Activated T-helper 1 cell treated with anti-CD3 and anti-CD28 coated beads, Interleukin-12 subunit alpha, Interleukin-12 subunit beta, Interleukin-2, Interleukin-4 antibody, amounts not matched to agents 30 ng/mL and 10 ng/mL and 1 ng/mL, durations not matched to agents 14 hours and 24 hours and 36 hours (primary cell): ENCODE results near the gene WT1. TPM values are rescaled to one million over a fixed set of nuclear protein-coding genes. Genes with fewer than 3 reads are reported as not detected.

ENCODE experiments used
- DNase-seq: peaks from one replicate; pipeline ENCODE4 v3.0.0; 2021; ENCODE audit warnings: low spot score
- H3K27ac Mint-ChIP-seq: one replicate; pipeline ENCODE4 v1.8.0; 2021; ENCODE audit warnings: mild to moderate bottlenecking, mixed read lengths
- H3K27me3 Mint-ChIP-seq: one replicate; pipeline ENCODE4 v1.8.0; 2022; ENCODE audit warnings: mild to moderate bottlenecking, moderate library complexity, mixed read lengths; ENCODE audit not compliant: insufficient read depth
- H3K36me3 Mint-ChIP-seq: one replicate; pipeline ENCODE4 v1.8.0; 2021; ENCODE audit warnings: low read depth, mixed read lengths
- H3K4me1 Mint-ChIP-seq: one replicate; pipeline ENCODE4 v1.8.0; 2021; ENCODE audit warnings: low read depth, mixed read lengths
- H3K4me3 Mint-ChIP-seq: one replicate; pipeline ENCODE4 v1.8.0; 2021; ENCODE audit warnings: mild to moderate bottlenecking, moderate library complexity, mixed read lengths
- H3K9me3 Mint-ChIP-seq: one replicate; pipeline ENCODE4 v1.8.0; 2021; ENCODE audit warnings: mixed read lengths
- intact Hi-C: fragments of 100-400 bp; cut with micrococcal nuclease; formaldehyde crosslinking; loops from one replicate; pipeline ENCODE4 v1.15.1; 2024
- total RNA-seq: library from RNA; stranded (reverse); gene quantifications from 2 replicates; pipeline ENCODE4 v1.2.3, GENCODE V29; 2022

WT1 gene
- total RNA-seq, 1 donor from 2014 or later, result not detected

GRCh38 chr11:32405592-32405991 is 29.7 kb downstream of the WT1 start:
- intact Hi-C loops, result no loop called here
- H3K36me3 Mint-ChIP-seq, result no peaks in the 10 kb centered on the region
- peaks cover 3% of the 10 kb centered on the region for H3K9me3 Mint-ChIP-seq
- no peaks in the 10 kb centered on the region for H3K4me1 Mint-ChIP-seq
- DNase-seq, result no peak
- H3K27me3 Mint-ChIP-seq, result peaks cover 7% of the 10 kb centered on the region
- no peak overlapping the region for H3K27ac Mint-ChIP-seq
- H3K4me3 Mint-ChIP-seq, result no peak overlapping the region

- H3K4me1 Mint-ChIP-seq, result no peaks in the 10 kb centered on the region
- intact Hi-C loops, result no loop called here
- H3K27ac Mint-ChIP-seq, result no peak overlapping the region
- H3K4me3 Mint-ChIP-seq, result no peak overlapping the region
- peaks cover 3% of the 10 kb centered on the region for H3K9me3 Mint-ChIP-seq
- DNase-seq, result no peak
- peaks cover 1% of the 10 kb centered on the region for H3K27me3 Mint-ChIP-seq
- H3K36me3 Mint-ChIP-seq, result no peaks in the 10 kb centered on the region
Measured at GRCh38 chr11:32402836-32403235, 32.5 kb downstream of the WT1 start.

DNA sequence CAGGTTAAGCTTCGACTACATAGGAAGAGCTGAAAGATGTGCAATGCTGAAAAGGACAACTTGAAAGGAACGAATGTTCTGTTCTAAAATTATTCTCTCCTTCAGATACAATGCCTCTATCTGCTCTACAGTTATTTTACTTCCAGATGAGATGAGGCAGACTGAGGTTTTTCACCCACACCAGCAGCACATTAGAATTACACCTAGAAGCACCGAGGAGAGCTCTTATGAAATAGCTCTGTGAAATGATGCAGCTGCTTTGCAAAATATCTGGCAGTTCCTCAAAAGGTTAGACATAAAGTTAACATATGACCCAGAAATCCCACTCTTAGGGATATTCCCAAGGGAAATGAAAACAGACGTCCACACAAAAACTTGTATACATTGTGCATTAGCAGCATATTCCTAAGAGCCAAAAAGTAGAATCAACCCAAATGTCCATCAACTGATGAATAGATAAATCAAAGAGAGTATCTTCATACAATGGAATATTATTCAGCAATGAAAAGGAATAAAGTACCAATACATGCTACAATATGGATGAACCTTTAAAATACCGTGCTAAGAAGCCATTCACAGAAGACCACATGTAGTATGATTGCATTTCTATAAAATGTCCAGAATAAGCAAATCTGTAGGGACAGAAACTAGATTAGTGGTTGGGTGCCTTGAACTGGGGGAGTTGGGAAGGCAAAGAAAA is 34.5 kb downstream of the WT1 start:
- H3K27ac Mint-ChIP-seq, result no peak overlapping the region
- DNase-seq, result no peak
- no peaks in the 10 kb centered on the region for H3K4me1 Mint-ChIP-seq
- H3K9me3 Mint-ChIP-seq, result peaks cover 3% of the 10 kb centered on the region
- no peaks in the 10 kb centered on the region for H3K36me3 Mint-ChIP-seq
- intact Hi-C loops, result no loop called here
- no peak overlapping the region for H3K4me3 Mint-ChIP-seq
- peaks cover 1% of the 10 kb centered on the region for H3K27me3 Mint-ChIP-seq

GRCh38 chr11:32400196-32400595 is 35.1 kb downstream of the WT1 start:
- Mint-ChIP-seq H3K9me3 (peaks cover 3% of the 10 kb centered on the region), H3K4me1 (no peaks in the 10 kb centered on the region), H3K27ac (no peak overlapping the region), H3K27me3 (peaks cover 1% of the 10 kb centered on the region), H3K36me3 (no peaks in the 10 kb centered on the region), H3K4me3 (no peak overlapping the region)
- no peak for DNase-seq
- intact Hi-C loops, result no loop called here

- Mint-ChIP-seq H3K36me3 (no peaks in the 10 kb centered on the region), H3K4me3 (no peak overlapping the region)
- intact Hi-C loops, result no loop called here
Measured at GRCh38 chr11:32396991-32397390, 38.3 kb downstream of the WT1 start.

DNA sequence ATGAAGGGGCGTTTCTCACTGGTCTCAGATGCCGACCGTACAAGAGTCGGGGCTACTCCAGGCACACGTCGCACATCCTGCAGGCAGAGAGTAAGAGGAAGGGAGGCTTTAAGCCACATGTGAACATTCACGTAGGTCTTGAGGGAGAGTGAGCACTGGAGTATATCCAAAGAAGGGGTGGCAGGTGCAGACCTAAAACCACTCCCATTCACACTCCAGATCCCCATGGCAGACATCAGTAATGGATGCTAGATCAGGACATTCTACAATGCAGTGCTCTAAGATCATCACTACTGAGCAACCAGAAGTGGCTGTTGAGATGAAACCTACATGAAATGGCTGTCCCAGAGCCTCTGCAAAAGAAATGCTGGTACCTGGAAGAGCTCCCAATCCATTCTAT is 39.0 kb downstream of the WT1 start:
- H3K27ac Mint-ChIP-seq, result no peak overlapping the region
- H3K36me3 Mint-ChIP-seq, result no peaks in the 10 kb centered on the region
- H3K4me3 Mint-ChIP-seq, result no peak overlapping the region
- H3K9me3 Mint-ChIP-seq, result peaks cover 3% of the 10 kb centered on the region
- intact Hi-C loops, result no loop called here
- DNase-seq, result no peak
- H3K27me3 Mint-ChIP-seq, result peaks cover 8% of the 10 kb centered on the region
- no peaks in the 10 kb centered on the region for H3K4me1 Mint-ChIP-seq

More at GRCh38 chr11:32396991-32397390, 38.3 kb downstream of the WT1 start:
- no peak overlapping the region for H3K27ac Mint-ChIP-seq
- peaks cover 8% of the 10 kb centered on the region for H3K27me3 Mint-ChIP-seq
- no peak for DNase-seq
- peaks cover 3% of the 10 kb centered on the region for H3K9me3 Mint-ChIP-seq
- H3K4me1 Mint-ChIP-seq, result no peaks in the 10 kb centered on the region

GRCh38 chr11:32395127-32395526 is 40.2 kb downstream of the WT1 start:
- Mint-ChIP-seq H3K9me3 (no peaks in the 10 kb centered on the region), H3K27me3 (peaks cover 8% of the 10 kb centered on the region), H3K4me3 (no peak overlapping the region), H3K36me3 (no peaks in the 10 kb centered on the region), H3K4me1 (no peaks in the 10 kb centered on the region), H3K27ac (no peak overlapping the region)
- DNase-seq, result no peak
- intact Hi-C loops, result no loop called here

DNA sequence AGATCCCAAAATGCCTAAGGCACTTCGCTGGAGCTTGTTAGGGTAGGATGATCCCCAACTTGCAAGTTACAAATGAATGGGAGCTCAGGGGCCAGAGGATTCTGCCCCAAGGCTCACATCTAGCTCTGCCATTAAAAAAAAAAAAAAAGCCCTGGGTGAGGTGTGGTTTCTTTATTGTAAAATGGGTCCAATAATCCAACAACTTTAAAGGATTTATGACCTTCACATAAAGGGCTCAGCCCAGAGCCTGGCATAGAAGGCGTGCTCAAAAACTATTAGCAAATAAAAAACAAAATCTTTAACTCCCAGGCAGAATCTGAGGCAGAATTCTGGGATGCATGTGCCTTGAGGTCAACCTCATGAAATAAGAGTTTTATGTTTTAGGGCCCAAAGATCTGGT is 42.5 kb downstream of the WT1 start:
- no peak overlapping the region for H3K4me3 Mint-ChIP-seq
- H3K9me3 Mint-ChIP-seq, result no peaks in the 10 kb centered on the region
- no peak overlapping the region for H3K27ac Mint-ChIP-seq
- H3K36me3 Mint-ChIP-seq, result no peaks in the 10 kb centered on the region
- H3K27me3 Mint-ChIP-seq, result peaks cover 7% of the 10 kb centered on the region
- no peaks in the 10 kb centered on the region for H3K4me1 Mint-ChIP-seq
- intact Hi-C loops, result no loop called here
- DNase-seq, result no peak

DNA sequence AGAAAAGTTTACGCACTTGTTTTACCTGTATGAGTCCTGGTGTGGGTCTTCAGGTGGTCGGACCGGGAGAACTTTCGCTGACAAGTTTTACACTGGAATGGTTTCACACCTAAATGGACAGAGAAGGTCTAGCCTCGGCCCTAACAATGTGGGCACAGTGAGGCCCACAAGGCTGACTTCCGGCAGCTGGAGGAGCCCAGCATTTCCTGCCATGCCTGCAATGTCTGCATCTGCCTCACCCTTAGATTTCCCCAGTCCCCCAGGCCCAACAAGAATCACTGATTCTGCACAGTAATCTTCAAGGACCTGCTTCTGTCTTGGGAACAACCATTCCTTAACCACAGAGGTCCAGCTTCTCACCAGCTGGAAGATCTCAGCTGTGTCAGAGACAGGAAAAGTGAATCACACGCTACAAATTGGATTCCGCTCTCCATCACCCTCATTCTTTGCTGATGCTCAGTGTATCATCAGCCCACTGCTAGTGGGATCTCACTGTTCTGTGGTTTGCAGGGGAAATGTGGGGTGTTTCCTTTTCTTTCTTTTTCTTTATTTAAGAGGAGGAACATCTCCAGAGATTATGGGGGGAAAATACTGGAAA is 43.3 kb downstream of the WT1 start:
- Mint-ChIP-seq H3K4me1 (no peaks in the 10 kb centered on the region), H3K27me3 (peaks cover 7% of the 10 kb centered on the region), H3K27ac (no peak overlapping the region), H3K4me3 (no peak overlapping the region), H3K36me3 (no peaks in the 10 kb centered on the region), H3K9me3 (no peaks in the 10 kb centered on the region)
- intact Hi-C loops, result no loop called here
- no peak for DNase-seq

- no peaks in the 10 kb centered on the region for H3K36me3 Mint-ChIP-seq
- no peaks in the 10 kb centered on the region for H3K4me1 Mint-ChIP-seq
- no peak overlapping the region for H3K27ac Mint-ChIP-seq
- no peak for DNase-seq
- no peak overlapping the region for H3K4me3 Mint-ChIP-seq
- H3K27me3 Mint-ChIP-seq, result peaks cover 9% of the 10 kb centered on the region
- no peaks in the 10 kb centered on the region for H3K9me3 Mint-ChIP-seq
- intact Hi-C loops, result no loop called here
Measured at GRCh38 chr11:32391479-32391878, 43.9 kb downstream of the WT1 start.

DNA sequence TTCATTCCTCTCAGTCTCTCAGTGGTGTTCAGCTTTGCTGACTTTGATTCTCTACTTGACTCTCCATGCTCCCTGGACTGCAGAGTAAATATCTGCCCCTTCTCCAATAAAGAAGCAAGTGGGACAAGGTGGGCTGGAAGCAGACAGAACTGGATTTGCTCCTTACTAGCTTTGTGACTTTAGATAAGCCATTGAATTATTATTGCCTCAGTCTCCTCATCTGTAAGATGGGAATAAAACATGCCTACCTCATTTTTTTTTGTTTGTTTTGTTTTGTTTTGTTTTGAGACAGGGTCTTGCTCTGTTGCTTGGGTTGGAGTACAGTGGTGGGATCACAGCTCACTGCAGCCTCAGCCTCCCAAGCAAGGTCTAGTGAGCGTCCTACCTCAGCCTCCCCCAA is 44.6 kb downstream of the WT1 start:
- no peak for DNase-seq
- no peaks in the 10 kb centered on the region for H3K36me3 Mint-ChIP-seq
- no peak overlapping the region for H3K4me3 Mint-ChIP-seq
- H3K4me1 Mint-ChIP-seq, result no peaks in the 10 kb centered on the region
- no peak overlapping the region for H3K27ac Mint-ChIP-seq
- peaks cover 12% of the 10 kb centered on the region for H3K27me3 Mint-ChIP-seq
- no peaks in the 10 kb centered on the region for H3K9me3 Mint-ChIP-seq
- intact Hi-C loops, result no loop called here

GRCh38 chr11:32388871-32389770 is 46.2 kb downstream of the WT1 start:
- H3K27ac Mint-ChIP-seq, result no peak overlapping the region
- intact Hi-C loops, result no loop called here
- no peak overlapping the region for H3K4me3 Mint-ChIP-seq

GRCh38 chr11:32388365-32388764 is 47.0 kb downstream of the WT1 start:
- Mint-ChIP-seq H3K27ac (no peak overlapping the region), H3K4me1 (no peaks in the 10 kb centered on the region), H3K27me3 (peaks cover 5% of the 10 kb centered on the region), H3K9me3 (no peaks in the 10 kb centered on the region), H3K4me3 (no peak overlapping the region), H3K36me3 (no peaks in the 10 kb centered on the region)
- no peak for DNase-seq
- intact Hi-C loops, result no loop called here

More at GRCh38 chr11:32388871-32389770, 46.2 kb downstream of the WT1 start:
- DNase-seq, result no peak
- Mint-ChIP-seq H3K36me3 (no peaks in the 10 kb centered on the region), H3K9me3 (no peaks in the 10 kb centered on the region), H3K27me3 (peaks cover 9% of the 10 kb centered on the region), H3K4me1 (no peaks in the 10 kb centered on the region)
